GM19452 (cell line): ENCODE data around the gene COL17A1.

Source experiments
- ATAC-seq: cut with Tn5 transposase; IDR thresholded peaks from one replicate; pipeline ENCODE4 v1.9.1; 2021; ENCODE audit not compliant: unreplicated experiment

The COL17A1 gene

DNA sequence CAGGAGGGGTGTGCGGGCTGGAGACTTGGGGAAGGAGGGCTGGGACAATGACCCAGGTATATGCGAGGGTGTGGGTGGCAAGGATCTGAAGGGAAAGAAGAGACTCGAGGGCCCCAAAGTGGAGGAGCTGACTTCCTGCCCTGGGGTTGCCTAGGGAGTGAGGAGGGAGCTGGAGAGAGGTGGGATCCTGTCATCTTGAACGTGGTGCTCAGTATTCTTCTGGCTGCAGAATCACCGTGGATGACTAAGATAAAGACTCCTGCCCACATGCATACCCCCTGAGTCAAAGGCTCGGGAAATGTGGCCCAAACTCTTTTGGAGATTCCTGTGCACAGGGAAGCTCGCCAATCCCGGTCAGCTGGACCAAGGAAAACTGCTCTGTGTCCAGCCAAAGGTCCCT lies 31.2 kb downstream of the COL17A1 start:
- no peak for ATAC-seq

GRCh38 chr10:104053201-104053600 lies 32.5 kb downstream of the COL17A1 start:
- no peak for ATAC-seq

DNA sequence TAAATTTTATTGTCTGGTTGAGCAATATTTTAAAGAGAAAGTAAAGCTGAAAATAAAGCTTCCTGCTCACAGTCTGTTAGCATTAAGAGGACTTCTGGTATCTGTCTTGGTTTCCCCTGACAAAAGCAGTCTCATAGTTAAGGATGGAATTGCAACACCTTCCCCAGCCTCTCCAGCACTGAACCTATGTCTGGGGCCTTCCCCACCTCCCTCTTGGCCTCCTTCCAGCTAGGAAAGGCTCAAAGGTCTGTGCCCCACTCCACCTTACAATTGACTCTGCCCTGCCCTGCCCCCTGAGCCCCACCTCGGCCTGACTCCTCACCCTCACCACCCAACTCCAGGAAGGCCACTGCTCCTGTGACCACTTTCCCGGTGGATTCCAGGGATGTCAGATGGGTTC lies 33.2 kb downstream of the COL17A1 start:
- ATAC-seq = no peak

DNA sequence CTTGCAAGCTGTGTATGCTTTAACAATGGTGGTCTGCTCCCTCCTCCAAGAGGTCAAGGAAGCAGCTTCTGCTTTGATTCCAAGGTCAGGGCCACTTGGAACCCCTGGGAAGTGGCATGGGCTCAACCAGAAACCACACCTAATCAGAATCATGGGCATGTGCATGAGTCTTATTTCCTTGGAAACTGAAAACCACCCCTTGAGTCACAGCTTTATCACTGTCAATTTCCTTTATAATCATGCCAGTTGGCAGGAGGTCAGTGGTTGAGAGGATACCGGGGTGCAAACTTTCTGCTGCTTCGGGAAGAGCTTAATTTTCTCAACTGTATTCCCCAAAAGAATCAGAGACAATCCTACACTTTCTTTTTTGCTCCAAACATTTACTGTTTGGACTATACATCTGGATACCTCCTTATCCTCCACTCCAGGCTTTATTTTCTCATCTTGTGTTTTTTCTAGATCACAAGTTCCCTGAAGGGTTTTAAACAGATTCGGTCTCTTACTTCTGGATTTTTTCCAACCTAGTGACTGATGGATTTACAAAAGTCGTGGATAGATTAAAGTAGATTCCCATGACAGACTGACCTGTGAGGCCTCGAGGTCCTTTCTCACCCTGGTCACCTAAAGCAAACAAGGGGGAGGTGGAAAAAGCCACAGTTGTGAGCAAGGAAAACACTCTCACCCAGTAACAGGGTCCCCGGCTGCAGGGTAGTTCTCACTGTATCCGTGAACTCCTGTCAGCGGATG lies 36.0 kb downstream of the COL17A1 start:
- ATAC-seq = no peak

GRCh38 chr10:104046651-104047050 lies 39.0 kb downstream of the COL17A1 start:
- ATAC-seq = no peak

- ATAC-seq = no peak
These were observed 40.3 kb downstream of the COL17A1 start for GRCh38 chr10:104045151-104046089.

- ATAC-seq = no peak
These were observed 41.8 kb downstream of the COL17A1 start for GRCh38 chr10:104043854-104044253.

DNA sequence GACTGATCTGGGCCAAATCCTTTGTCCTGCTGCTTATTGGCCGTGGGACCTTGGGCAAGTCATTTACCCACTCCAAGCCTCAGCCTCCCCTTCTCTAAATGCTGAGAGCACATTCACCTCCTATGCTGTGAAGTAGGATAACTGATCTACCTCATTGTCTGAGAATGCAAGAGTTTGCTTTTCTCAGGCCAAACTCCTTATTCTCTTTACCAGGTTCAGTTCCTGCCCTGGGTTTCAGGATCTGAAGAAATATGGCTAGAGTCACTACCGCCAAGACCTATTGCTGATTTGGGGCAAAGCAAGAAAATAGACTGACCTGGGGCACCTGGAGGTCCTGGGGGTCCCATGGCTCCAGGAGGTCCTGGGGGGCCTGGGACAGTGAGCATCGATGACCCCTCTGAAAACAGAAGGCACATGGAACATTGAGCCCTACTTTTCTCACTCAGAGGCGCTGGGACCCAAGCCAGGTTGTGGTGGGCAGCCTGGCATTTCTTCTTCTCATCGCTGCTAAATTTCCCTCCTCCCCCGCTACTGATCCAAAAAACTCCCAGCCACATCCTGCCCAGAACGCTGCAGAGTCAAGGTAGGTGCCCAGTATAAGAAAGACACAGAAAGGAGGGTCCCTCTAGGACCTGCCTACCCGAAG lies 42.4 kb downstream of the COL17A1 start:
- no peak for ATAC-seq

DNA sequence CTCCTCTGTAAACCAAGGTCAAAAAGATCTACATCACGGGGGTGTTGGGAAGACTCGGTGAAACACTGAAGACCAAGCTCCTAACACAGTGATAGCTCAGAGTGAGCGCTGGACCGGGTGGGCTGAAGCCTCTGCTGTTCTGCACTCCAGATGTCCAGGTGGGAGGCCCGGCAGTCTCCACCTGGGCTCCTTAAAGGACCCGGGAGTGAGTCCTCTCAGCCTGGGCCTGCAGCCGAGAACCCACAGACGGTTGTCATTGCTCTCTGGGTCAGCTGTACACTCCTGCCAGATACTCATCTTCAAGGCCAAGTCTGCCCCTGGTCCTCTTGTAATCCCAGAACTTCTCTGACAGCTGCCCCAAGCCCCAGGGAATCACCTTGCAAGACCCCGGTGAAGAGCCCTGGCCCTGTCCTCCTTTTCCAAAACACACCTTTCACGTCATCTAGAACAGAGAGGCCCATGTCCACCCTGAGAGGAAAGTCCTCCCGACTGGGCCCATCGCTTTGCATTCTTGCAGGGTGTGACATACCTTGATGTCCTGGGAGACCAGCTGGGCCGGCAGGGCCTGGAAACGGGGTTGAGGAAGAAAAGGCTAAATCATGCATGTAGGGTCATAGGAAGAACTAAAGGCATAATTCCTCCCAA lies 43.7 kb downstream of the COL17A1 start:
- ATAC-seq = no peak

DNA sequence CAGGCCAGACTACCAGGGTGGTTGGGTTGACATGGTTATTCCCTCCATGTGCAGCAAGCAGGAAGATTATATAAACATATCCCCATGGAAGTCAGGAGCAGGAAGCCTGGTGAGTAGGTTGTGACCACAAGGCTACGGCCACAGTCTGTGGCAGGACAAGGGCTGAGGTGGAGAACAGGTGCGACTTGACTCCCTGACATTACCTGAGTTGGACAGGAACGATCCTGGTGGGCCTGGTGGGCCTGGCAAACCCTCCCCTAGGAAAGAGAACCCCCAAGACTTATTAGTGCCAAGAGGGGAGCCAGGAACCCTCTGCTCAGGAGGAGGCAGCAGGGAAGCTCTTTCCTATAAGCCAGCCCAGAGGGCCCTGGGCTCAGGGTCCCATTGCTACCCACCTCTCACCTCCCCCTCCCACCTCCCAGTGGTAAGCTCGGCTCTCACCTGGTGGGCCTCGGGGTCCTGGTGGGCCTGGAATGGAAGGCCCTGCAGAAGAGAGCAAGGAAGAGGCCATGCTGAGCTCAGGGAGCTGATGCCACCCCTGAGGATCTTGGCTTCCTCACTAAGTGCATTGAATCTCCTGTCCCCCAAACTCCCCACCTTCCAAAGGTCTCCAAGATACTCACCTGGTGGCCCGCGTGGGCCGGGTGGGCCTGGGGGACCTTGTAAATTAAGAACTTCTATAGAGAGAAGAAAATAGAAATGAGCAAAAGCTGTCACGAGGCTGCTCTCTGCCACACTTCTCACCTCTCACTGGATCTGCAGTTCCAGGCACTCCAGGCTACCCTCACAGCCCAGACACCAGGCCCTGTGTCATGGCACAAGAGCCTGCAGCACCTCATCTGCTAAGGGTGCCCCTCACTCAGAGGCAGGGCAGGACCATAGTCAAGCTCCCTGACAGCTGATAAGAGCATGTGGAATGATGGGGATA lies 44.6 kb downstream of the COL17A1 start:
- ATAC-seq = no peak

DNA sequence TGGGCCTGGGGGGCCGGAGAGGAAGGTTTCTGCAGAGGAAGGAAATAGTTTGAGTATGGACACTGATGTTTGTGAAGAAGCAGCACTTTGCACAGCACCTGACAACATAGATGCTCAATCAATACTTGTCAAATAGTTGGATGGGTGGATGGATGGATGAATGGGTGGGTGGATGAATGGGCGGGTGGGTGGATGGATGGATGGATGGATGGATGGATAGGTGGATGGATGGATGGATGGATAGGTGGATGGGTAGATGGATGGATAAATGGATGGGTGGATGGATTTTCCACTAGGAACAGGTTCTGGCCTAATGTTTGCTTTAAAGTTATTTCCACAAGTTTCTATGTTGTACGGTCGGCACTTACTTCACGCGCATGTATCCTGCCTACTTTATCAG lies 45.3 kb downstream of the COL17A1 start:
- no peak for ATAC-seq

- no peak for ATAC-seq
These were observed 46.5 kb downstream of the COL17A1 start for GRCh38 chr10:104038958-104039752.

DNA sequence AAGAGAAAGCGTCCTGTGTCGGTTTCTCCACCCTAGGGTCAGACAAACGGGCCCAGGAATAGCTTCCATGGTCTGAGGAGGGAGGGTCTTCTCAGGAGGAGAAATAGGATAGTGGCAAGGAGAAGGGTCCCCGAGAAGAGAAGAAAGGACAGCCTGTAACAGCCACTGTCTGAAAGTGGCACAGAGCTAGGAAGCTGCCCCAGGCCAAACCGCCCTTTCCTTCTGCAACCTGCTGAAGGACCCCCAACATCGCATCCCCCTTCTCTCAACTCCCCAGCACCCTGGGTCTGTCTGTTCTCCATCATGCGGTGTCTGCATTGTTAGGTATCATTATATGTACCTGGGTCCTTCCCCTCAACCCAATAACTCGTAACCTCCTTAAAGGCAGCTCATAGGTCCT lies 47.1 kb downstream of the COL17A1 start:
- no peak for ATAC-seq

DNA sequence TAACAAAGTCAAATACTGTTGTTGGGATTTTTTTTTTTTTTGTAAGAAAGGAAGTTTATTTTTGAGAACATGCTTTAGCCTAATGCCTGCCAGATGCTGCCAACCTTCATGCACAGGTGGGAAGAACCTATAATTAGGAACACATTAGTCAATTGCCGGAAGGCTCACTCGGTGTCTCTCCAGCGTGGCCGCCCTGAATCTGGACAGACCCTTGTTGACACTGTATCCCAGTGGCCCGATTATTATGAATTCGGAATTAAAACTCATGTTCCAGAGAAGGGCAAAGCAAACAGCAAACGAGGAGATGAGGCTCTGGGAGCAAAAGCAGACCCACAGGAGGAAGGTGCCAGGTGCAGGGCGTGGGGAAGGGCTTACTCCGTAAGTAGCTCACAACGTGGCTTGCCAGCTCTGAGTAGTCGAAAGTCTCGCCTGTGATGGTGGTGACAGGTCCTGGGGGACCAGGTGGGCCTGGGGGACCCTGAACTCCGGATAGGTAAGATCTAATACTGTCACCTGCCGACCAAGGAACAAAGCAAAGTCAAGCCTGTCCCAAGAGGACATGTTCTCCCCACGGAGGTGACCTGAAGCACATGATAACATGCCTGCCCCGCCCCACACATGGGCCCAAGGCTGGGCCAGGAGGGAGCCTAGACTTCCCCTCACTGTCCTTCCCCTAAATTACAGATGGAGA lies 48.3 kb downstream of the COL17A1 start:
- ATAC-seq = no peak

GRCh38 chr10:104036518-104037260 lies 49.0 kb downstream of the COL17A1 start:
- no peak for ATAC-seq

GRCh38 chr10:104036069-104036384 lies 49.7 kb downstream of the COL17A1 start:
- no peak for ATAC-seq

DNA sequence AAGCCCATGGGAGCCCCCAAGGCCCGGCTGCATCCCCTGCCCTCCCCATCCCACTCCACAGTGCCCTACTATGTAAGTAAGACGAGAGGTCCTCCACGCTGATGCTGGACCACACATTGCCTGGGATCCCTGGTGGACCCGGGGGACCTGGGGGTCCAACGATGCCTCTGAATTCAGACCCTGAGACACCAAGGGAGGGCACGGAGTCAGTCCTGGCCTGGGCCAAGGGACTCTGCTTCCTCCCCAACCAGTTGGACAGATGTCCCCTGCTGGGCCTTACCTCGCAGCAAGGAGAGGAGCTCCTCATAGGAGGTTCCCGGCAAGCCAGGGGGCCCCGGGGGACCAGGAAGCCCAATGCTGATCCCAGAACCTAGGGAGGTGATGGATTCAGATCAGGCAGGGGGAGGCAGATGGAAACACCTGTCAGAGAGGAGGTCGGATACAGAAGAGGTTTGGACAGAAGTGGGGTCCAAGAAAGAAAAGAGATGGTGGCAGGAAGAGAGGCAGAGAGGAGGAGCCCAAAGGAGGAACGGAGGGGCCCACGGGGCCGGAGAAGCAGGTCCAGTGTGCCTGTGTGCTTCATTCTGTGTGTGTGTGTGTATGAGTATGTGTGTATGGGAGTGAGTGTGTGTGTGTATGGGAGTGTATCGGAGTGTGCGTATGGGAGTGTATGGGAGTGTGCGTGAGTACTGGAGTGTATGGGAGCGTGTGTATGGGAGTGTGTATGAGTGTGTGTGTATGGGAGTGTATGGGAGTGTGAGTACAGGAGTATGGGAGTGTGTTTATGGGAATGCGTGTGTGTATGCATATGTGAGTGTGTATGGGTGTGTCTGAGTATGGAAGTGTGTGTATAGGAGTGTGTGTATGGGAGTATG lies 50.2 kb downstream of the COL17A1 start:
- no peak for ATAC-seq
